ENCODE results near the gene CLBA1. TPM values are rescaled to one million over a fixed set of nuclear protein-coding genes. Genes with fewer than 3 reads are reported as not detected.

The CLBA1 gene
- total RNA-seq, 1 experiment from 2014 or later: 3.0 TPM

DNA sequence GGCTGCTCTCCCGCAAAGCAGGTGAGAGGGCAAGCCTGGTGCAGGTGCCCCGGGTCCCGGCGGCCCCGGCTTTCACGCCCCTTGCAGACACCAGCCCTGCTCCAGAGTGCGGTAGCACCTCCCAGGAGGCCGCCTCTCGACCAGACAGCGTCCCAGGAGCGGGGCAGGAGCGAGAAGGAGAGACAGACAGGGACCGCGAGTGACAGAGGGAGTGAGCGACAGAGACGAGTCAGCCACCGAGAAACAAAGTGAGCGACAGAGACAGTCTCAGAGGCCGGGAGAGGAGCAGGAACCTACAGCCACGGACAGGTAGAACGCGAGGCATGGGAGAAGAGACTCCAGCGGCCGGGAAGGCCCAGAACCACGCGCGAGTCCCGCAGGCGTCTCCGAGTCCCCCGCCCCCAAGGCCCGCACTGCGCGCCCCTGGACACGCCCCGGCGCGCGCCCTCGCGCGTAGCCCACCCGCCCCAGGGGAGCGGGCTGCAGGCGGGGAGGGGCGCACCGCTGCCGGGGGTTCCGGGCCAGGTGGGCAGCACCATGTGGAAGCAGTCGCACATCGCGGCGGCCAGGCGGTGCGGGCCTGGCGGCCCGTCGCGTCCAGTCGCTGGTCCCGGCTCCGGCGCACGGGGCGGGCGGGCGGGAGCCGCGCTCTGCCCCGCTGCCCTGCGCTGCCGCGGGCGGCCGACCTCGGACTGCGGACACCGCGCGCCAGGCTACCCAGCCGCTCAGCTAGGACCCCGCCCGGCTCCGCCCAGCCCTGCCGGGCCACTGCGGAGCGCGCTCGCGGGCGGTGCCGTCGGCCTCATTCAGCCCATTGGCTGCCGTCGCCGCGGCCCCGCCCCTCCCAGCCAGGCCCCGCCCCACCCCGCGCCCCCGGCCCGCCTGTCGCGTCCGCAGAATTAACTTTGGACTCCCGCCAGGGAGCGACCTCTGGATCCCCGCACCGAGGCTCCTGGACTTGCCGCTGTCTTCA lies 7.6 kb upstream of the CLBA1 start, which contains the start of gene AHNAK2:
Gene AHNAK2, minus strand, starts transcription at position 694 of the 973 bp plus-strand sequence. Its CDS starts 137 bp downstream, at position 557.
- intact Hi-C loops (cut with micrococcal nuclease; ENCODE audit: unreplicated experiment): loop anchor here (2.0 to 5.0 kb wide), 2 partner anchors 109 to 509 kb away; partner anchors contain the start of gene CRIP1
- H3K36me3 ChIP-seq (ENCODE audit: control insufficient read depth, insufficient read depth, low read length): no peaks in the 10 kb centered on the region
- ChIA-PET POLR2A (interaction anchor here (0.6 to 1.0 kb wide), 3 partner anchors 9 to 43 kb away, joined by 4 to 12 read pairs (median 4); partner anchors contain the start of gene CDCA4), CTCF (interaction anchor here (0.6 to 1.0 kb wide), 2 partner anchors 58 to 68 kb away, joined by 3 to 6 read pairs; no protein-coding TSS in a partner anchor)
- peak within 1 kb of the TSS; percentile 44 for H3K4me3 ChIP-seq (ENCODE audit: low read depth, low read length)
- peak; percentile 88 to 93 for DNase-seq
- no TSS peak for BruUV-seq (replicated peaks)
- H3K27me3 Mint-ChIP-seq (ENCODE audit: insufficient read depth, unreplicated experiment): peaks cover 2% of the 10 kb centered on the region
- no peak within 1 kb of the TSS for H3K27ac Mint-ChIP-seq (ENCODE audit: unreplicated experiment)
- TF ChIP-seq, protein P1, sequence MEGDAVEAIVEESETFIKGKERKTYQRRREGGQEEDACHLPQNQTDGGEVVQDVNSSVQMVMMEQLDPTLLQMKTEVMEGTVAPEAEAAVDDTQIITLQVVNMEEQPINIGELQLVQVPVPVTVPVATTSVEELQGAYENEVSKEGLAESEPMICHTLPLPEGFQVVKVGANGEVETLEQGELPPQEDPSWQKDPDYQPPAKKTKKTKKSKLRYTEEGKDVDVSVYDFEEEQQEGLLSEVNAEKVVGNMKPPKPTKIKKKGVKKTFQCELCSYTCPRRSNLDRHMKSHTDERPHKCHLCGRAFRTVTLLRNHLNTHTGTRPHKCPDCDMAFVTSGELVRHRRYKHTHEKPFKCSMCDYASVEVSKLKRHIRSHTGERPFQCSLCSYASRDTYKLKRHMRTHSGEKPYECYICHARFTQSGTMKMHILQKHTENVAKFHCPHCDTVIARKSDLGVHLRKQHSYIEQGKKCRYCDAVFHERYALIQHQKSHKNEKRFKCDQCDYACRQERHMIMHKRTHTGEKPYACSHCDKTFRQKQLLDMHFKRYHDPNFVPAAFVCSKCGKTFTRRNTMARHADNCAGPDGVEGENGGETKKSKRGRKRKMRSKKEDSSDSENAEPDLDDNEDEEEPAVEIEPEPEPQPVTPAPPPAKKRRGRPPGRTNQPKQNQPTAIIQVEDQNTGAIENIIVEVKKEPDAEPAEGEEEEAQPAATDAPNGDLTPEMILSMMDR (IDR thresholded peaks at IDR 0.05; ENCODE audit: insufficient read depth in 1 of 2, low read depth in 1 of 2, low read length in 1 of 2, severe bottlenecking in 1 of 2, unreplicated experiment in 1 of 2): peak in 1 of 2 experiments; percentile 2
- peak within 1 kb of the TSS; percentile 82 for H3K4me3 Mint-ChIP-seq (ENCODE audit: unreplicated experiment)
- H3K4me1 ChIP-seq: peaks cover 13% of the 10 kb centered on the region
- no peaks in the 10 kb centered on the region for H3K9me3 Mint-ChIP-seq (ENCODE audit: unreplicated experiment)
- peaks cover 7% of the 10 kb centered on the region for H3K4me1 Mint-ChIP-seq (ENCODE audit: low read depth, unreplicated experiment)
- no peaks in the 10 kb centered on the region for H3K9me3 ChIP-seq
- no peaks in the 10 kb centered on the region for H3K27me3 ChIP-seq (replicated peaks; ENCODE audit: control insufficient read depth, insufficient read depth, low read length)
- no peaks in the 10 kb centered on the region for H3K36me3 Mint-ChIP-seq (ENCODE audit: insufficient read depth, unreplicated experiment)

DNA sequence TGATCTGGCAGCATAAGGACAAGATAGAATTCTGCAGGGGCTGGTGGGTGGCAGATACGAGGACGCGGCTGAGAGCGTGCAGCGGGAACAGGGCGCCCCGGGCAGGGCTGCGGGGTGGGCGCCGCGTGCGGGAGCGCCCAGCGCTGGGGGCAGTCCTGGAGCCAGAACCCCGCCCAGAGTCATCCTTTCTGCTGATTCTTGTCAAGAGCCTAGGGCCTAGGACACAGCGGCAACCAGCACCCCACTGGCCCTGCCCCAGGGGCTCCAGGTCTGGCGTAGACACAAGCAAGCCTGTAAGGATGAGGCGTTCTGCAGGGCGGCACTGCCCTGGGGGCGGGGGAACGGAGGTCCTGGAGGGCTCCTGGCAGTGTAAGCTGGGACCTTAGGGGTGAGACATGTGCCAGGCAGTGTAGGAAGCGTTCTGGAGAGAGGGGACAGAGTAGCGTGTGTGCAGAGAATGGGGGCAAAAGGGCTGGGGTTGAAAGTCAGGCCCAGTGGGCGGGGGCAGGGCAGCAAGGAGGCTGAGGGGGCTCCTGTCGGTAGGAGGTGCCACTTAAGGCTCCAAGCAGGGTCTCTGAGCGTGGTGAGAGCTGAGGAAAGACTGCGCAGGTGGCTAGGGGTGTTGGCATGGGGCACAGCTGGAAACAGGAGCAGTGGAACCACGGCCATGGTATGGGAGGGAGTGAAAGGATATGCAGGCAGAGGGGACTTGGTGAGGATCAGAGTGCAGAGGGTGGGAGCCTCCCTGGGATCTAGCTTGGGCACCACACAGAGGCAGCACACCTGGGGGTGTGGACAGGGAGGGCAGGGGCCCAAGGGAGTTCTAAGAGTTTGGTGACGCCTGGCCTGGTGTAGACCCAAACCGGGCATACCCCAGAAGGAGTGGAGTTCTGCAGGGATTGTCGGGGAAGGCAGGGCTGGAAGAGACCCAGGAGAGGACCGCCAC lies 6.6 kb upstream of the CLBA1 start:
- CTCF ChIA-PET: interaction anchor here (1.0 kb wide), 1 partner anchor 67 kb away, joined by 6 read pairs; no protein-coding TSS in a partner anchor
- H3K36me3 ChIP-seq (ENCODE audit: control insufficient read depth, insufficient read depth, low read length): no peaks in the 10 kb centered on the region
- H3K4me3 Mint-ChIP-seq (ENCODE audit: unreplicated experiment): peak overlapping the region; percentile 63
- H3K4me1 Mint-ChIP-seq (ENCODE audit: low read depth, unreplicated experiment): peaks cover 7% of the 10 kb centered on the region
- POLR2A ChIA-PET: interaction anchor here (0.6 to 1.0 kb wide), 2 partner anchors 37 to 42 kb away, joined by 4 read pairs; partner anchors contain the start of gene CDCA4
- peaks cover 2% of the 10 kb centered on the region for H3K27me3 Mint-ChIP-seq (ENCODE audit: insufficient read depth, unreplicated experiment)
- intact Hi-C loops (cut with micrococcal nuclease; ENCODE audit: unreplicated experiment): loop anchor here (5.0 kb wide), 1 partner anchor 508 kb away; the partner anchor contains the start of gene CRIP1
- BruUV-seq (replicated peaks): no TSS peak
- H3K27ac Mint-ChIP-seq (ENCODE audit: unreplicated experiment): no peak overlapping the region
- DNase-seq: peak in 1 of 2 experiments; percentile 24
- TF ChIP-seq, protein P1 (IDR thresholded peaks at IDR 0.05; ENCODE audit: insufficient read depth in 1 of 2, low read depth in 1 of 2, low read length in 1 of 2, severe bottlenecking in 1 of 2, unreplicated experiment in 1 of 2): no peak
- no peaks in the 10 kb centered on the region for H3K9me3 ChIP-seq
- H3K4me1 ChIP-seq: peaks cover 13% of the 10 kb centered on the region
- H3K27me3 ChIP-seq (replicated peaks; ENCODE audit: control insufficient read depth, insufficient read depth, low read length): no peaks in the 10 kb centered on the region
- H3K4me3 ChIP-seq (ENCODE audit: low read depth, low read length): peak overlapping the region; percentile 34
- H3K36me3 Mint-ChIP-seq (ENCODE audit: insufficient read depth, unreplicated experiment): no peaks in the 10 kb centered on the region
- H3K9me3 Mint-ChIP-seq (ENCODE audit: unreplicated experiment): no peaks in the 10 kb centered on the region

All from Caco-2 (cell line).